IPS-15b (cell line): Measurements from ENCODE around the gene GALNT18.

Experiments used
- H3K27me3 ChIP-seq: one replicate; pipeline ENCODE4 v1.6.1; 2013; ENCODE audit warnings: low read length; ENCODE audit not compliant: control insufficient read depth, insufficient read depth
- H3K36me3 ChIP-seq: one replicate; pipeline ENCODE4 v1.6.1; 2013; ENCODE audit warnings: low read length; ENCODE audit not compliant: control insufficient read depth, insufficient read depth
- H3K4me1 ChIP-seq: one replicate; pipeline ENCODE4 v1.6.1; 2013; ENCODE audit warnings: mild to moderate bottlenecking, low read length; ENCODE audit not compliant: control insufficient read depth, insufficient read depth
- H3K4me3 ChIP-seq: one replicate; pipeline ENCODE4 v1.5.1; 2013; ENCODE audit warnings: low read depth, low read length
- H3K9ac ChIP-seq: one replicate; pipeline ENCODE4 v1.6.1; 2013; ENCODE audit warnings: low read depth, mild to moderate bottlenecking, low read length
- H3K9me3 ChIP-seq: one replicate; pipeline ENCODE4 v1.6.1; 2013; ENCODE audit warnings: mild to moderate bottlenecking, low read length; ENCODE audit not compliant: control insufficient read depth, insufficient read depth

GALNT18 gene

GRCh38 chr11:11555208-11555607 lies 66.6 kb downstream of the GALNT18 start:
- H3K4me1 ChIP-seq = no peaks in the 10 kb centered on the region
- H3K9me3 ChIP-seq = no peaks in the 10 kb centered on the region
- no peak overlapping the region for H3K4me3 ChIP-seq
- H3K9ac ChIP-seq = no peak overlapping the region
- H3K27me3 ChIP-seq = no peaks in the 10 kb centered on the region
- no peaks in the 10 kb centered on the region for H3K36me3 ChIP-seq

DNA sequence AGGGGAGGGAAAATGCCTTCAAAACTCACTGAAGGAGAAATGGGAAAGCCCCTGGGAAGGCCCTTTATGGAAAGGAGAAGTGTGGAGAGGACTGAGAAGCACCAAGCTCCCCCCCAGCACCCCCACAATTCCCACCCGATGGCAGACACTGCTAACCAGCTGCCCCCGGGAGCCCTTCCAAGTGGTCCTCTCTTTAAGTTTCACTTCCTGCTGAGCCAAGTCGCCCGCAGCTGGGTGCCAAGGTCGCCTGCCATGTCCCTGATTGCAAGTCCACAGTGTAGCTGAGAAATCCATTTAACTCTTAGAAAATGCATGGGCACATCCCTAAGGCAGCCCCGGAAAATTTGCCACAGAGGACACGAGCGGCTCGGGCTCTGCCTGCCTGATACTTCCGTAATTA lies 68.2 kb downstream of the GALNT18 start:
- H3K27me3 ChIP-seq = no peaks in the 10 kb centered on the region
- H3K9ac ChIP-seq = no peak overlapping the region
- H3K9me3 ChIP-seq = no peaks in the 10 kb centered on the region
- H3K4me3 ChIP-seq = no peak overlapping the region
- H3K36me3 ChIP-seq = no peaks in the 10 kb centered on the region
- H3K4me1 ChIP-seq = no peaks in the 10 kb centered on the region

DNA sequence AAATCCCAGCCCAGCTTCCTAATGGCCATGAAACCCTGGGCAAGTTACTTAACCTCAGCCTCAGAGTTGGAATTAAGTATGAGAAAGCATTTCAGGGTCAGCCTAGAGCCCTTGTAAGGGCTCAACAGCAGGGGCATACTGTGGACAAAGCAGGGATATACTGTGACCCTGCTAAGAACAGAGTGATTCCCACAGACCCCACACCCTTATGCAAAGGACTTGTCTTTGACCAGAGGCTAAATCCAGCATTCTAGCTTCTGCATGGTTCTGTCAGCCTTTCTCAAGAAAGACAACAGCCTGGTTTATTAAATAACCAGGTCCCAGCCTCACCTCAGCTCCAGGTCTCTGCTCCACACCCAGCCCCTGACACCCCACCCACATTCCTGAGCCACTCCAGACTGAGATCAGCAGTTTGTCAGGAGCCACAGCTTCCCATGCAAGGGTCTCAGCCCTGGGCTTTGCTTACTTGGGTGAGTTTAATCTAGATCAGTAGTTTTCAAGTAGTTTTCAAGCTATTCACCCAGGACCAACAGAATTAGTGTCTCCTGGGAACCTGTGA lies 69.2 kb downstream of the GALNT18 start:
- H3K9ac ChIP-seq = no peak overlapping the region
- no peaks in the 10 kb centered on the region for H3K9me3 ChIP-seq
- no peaks in the 10 kb centered on the region for H3K36me3 ChIP-seq
- no peaks in the 10 kb centered on the region for H3K4me1 ChIP-seq
- no peaks in the 10 kb centered on the region for H3K27me3 ChIP-seq
- no peak overlapping the region for H3K4me3 ChIP-seq

DNA sequence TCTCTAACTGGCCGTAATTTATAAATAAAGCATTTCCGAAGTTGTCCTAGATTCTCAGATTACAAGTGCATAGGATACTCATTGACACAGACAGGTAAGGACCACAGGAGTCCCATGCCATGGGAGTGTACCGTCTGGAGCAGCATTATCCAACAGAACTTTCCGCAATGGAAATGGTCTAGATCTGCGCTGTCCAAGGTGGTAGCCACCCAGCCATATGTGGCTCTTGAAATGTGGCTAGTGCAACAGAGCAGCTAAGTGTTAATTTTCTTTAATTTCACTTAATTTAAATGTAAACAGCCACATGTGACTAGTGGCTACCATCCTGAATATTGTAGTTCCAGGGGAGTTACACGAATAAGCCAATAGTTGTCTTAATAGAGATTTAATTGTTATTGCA lies 71.3 kb downstream of the GALNT18 start:
- Histone ChIP-seq H3K9me3 (no peaks in the 10 kb centered on the region), H3K4me1 (peaks cover 8% of the 10 kb centered on the region), H3K4me3 (no peak overlapping the region), H3K36me3 (no peaks in the 10 kb centered on the region), H3K9ac (no peak overlapping the region), H3K27me3 (no peaks in the 10 kb centered on the region)

DNA sequence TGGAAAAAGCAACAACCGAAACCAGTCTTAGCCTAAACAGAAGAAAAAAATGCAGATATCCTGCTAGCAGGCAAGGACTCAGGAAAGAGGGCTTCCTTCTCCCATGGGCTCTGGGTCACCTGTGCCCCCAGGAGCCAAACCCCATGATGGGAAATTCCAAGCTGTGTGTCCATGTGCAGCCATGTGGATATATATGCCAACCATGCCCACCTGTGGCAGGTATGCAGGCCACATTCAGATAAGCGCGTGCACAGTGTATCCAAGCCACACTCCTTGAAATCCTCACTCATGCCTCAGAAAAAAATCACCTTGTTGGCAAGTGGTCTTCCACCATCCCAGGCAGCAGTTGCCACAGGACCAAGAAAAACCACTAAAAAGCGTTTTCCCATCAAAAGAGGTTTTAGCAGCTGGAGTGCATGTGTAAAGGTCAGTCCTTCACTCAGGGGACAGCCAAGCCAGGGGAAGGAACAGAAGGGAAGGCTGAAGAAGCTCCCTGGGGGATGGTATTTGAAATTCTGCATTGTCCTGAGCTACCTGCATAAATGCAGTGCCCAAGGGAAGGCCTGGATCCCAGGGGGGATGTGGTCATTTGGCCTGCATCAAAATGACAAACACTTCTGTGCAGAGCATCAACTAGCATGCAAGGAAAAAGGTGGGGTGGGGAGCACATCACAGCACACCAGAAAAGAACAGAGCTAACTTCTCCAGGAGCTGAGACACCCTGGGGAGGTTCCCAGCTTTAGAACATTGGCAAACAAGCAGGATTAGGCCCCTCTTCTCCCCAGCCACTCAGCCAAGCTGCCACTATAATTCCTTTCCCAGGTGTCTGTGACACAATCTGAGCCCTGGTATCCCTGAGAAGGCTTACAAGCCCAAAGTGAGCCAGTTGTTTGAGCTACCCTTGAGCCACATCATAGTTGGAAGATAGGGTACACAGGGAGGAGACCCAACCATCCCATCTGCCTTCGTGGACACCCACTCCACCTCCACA lies 76.2 kb downstream of the GALNT18 start:
- H3K4me1 ChIP-seq = peaks cover 12% of the 10 kb centered on the region
- no peak overlapping the region for H3K9ac ChIP-seq
- no peak overlapping the region for H3K4me3 ChIP-seq
- H3K27me3 ChIP-seq = no peaks in the 10 kb centered on the region
- H3K36me3 ChIP-seq = no peaks in the 10 kb centered on the region
- no peaks in the 10 kb centered on the region for H3K9me3 ChIP-seq

DNA sequence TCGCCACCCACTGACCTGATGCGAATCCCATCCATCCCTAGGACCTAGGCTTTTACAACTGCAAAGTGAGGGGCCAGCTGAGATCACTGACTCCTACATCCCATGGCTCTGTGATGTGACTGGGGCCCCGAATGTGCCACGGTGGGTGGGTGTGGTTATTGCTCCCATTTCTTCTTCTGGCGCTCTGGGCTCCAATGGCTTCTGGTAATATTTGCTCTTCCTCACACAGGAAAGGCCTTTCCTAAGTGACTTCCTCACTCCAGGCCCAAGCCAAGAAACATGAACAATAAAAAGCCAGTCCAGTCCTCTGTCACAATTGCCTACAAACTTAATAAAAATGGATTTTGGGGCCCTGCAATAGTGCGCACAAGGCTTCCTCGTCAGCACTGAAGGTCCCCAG lies 78.1 kb downstream of the GALNT18 start:
- Histone ChIP-seq H3K9ac (no peak overlapping the region), H3K27me3 (no peaks in the 10 kb centered on the region), H3K9me3 (no peaks in the 10 kb centered on the region), H3K4me3 (no peak overlapping the region), H3K36me3 (no peaks in the 10 kb centered on the region), H3K4me1 (peaks cover 12% of the 10 kb centered on the region)

- H3K36me3 ChIP-seq = no peaks in the 10 kb centered on the region
- peaks cover under 1% of the 10 kb centered on the region for H3K4me1 ChIP-seq
- no peak overlapping the region for H3K4me3 ChIP-seq
- H3K9me3 ChIP-seq = no peaks in the 10 kb centered on the region
- H3K9ac ChIP-seq = no peak overlapping the region
- no peaks in the 10 kb centered on the region for H3K27me3 ChIP-seq
Measured at GRCh38 chr11:11540157-11540556, 81.6 kb downstream of the GALNT18 start.

DNA sequence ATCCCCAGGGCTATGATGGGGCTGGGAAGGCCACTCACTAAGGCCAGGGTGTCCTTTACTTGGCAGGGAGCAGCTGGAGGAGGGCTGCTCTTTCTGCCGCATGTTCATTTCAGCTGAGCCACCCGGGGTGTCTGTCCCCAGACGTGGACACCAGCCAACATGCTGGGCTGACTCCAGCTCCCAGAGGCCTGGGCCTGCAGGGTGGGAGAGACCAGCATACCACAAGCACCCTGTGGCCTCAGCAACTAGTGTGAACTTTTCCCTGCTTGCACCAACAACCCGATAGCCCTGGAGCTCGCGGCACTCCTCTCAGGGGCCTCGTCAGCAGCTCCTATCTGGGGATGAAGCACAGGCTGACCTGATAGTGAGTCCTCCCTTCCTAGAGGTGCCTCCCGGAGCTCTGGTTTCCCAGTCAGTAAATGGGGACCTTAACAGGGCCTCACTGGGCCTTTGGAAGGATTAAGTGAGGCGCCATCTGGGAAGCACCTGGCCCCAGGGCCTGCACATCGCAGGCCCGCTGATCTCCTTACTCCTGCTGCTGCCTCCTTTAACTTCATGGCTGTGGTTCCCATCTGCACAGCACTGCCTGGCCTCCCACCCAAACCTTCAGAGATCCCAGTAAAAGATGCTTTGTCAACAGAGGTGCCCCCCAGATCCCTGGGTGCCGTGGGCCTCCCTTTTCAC lies 83.4 kb downstream of the GALNT18 start:
- Histone ChIP-seq H3K9ac (no peak overlapping the region), H3K9me3 (no peaks in the 10 kb centered on the region), H3K27me3 (no peaks in the 10 kb centered on the region), H3K4me3 (no peak overlapping the region), H3K36me3 (no peaks in the 10 kb centered on the region), H3K4me1 (no peaks in the 10 kb centered on the region)

DNA sequence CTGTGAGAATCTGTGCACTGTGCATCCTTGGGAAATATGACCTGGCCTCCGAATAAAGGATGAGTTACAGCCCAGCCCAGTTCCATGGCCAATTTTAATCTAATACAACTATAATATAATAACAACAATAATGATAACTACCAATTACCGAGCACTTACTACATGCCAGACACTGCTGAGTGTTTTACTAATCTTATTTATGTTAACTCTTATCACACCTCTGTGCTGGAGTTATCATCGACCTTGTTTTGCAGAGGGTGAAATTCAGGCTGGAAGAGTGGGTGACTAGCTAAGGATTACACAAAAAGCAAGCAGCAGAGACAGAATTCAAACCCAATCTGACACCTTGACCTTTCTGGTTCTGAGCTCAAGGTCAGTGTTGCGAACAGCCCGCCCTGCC lies 83.9 kb downstream of the GALNT18 start:
- H3K9ac ChIP-seq = no peak overlapping the region
- no peaks in the 10 kb centered on the region for H3K27me3 ChIP-seq

GRCh38 chr11:11537372-11537771 lies 84.4 kb downstream of the GALNT18 start:
- H3K4me3 ChIP-seq = no peak overlapping the region
- H3K4me1 ChIP-seq = no peaks in the 10 kb centered on the region
- no peaks in the 10 kb centered on the region for H3K9me3 ChIP-seq
- H3K27me3 ChIP-seq = no peaks in the 10 kb centered on the region
- no peak overlapping the region for H3K9ac ChIP-seq
- no peaks in the 10 kb centered on the region for H3K36me3 ChIP-seq

More for the DNA sequence above, 83.9 kb downstream of the GALNT18 start:
- Histone ChIP-seq H3K36me3 (no peaks in the 10 kb centered on the region), H3K9me3 (no peaks in the 10 kb centered on the region), H3K4me3 (no peak overlapping the region), H3K4me1 (no peaks in the 10 kb centered on the region)

DNA sequence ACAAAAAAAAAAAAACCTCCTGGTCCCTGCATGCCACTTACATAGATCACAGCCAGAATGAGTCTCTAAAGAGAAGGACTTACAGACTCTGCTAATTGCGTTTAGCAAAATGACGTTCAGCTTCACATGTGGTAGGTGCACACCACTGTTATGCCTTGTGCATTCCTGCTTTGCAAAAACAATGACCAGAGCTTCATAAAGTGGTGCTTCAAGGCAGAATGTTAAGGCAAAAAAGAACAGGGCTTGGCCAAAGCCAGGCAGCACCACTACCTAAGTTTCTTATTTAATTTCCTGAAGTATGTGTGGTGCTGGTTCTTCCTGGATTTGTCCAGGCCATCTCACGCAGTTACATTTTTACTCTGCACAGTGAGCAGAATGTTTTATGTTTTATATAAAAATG lies 85.2 kb downstream of the GALNT18 start:
- no peaks in the 10 kb centered on the region for H3K36me3 ChIP-seq
- H3K9ac ChIP-seq = no peak overlapping the region
- H3K4me1 ChIP-seq = no peaks in the 10 kb centered on the region
- H3K4me3 ChIP-seq = no peak overlapping the region
- H3K9me3 ChIP-seq = no peaks in the 10 kb centered on the region
- no peaks in the 10 kb centered on the region for H3K27me3 ChIP-seq
